HEK293 (cell line): ENCODE measurements around the gene VOPP1.

Experiments
- ZBTB1 ChIP-seq: fragments of 450-650 bp; formaldehyde crosslinking; IDR thresholded peaks from 2 replicates; pipeline ENCODE4 v1.5.1; 2016; ENCODE audit warnings: missing biosample characterization, missing genetic modification characterization
- ZBTB48 ChIP-seq: fragments of 450-650 bp; formaldehyde crosslinking; IDR thresholded peaks from 2 replicates; pipeline ENCODE4 v1.5.1; 2016; ENCODE audit warnings: missing biosample characterization, missing genetic modification characterization
- ZNF138 ChIP-seq: fragments of 450-650 bp; formaldehyde crosslinking; IDR thresholded peaks from 2 replicates; pipeline ENCODE4 v1.5.1; 2016; ENCODE audit warnings: missing biosample characterization, missing genetic modification characterization, borderline replicate concordance
- ZNF174 ChIP-seq: fragments of 450-650 bp; formaldehyde crosslinking; IDR thresholded peaks from 2 replicates; pipeline ENCODE4 v1.5.0; 2017; ENCODE audit warnings: missing biosample characterization, mild to moderate bottlenecking, missing genetic modification characterization
- ZNF354C ChIP-seq: fragments of 450-650 bp; formaldehyde crosslinking; IDR thresholded peaks from 2 replicates; pipeline ENCODE4 v1.5.1; 2016; ENCODE audit warnings: missing biosample characterization, missing genetic modification characterization, low read depth, borderline replicate concordance
- ZNF362 ChIP-seq: fragments of 450-650 bp; formaldehyde crosslinking; IDR thresholded peaks from 2 replicates; pipeline ENCODE4 v1.5.1; 2016; ENCODE audit warnings: missing biosample characterization, missing genetic modification characterization
- TF ChIP-seq, protein P1 (sequence below): fragments of 450-650 bp; IDR thresholded peaks from 2 replicates; pipeline ENCODE4 v1.5.1; 2018; ENCODE audit warnings: missing biosample characterization, mild to moderate bottlenecking, missing genetic modification characterization
- TF ChIP-seq, protein P2 (sequence below): fragments of 450-650 bp; formaldehyde crosslinking; IDR thresholded peaks from 2 replicates; pipeline ENCODE4 v1.5.1; 2016; ENCODE audit warnings: missing biosample characterization, missing genetic modification characterization
- TF ChIP-seq, protein P3 (sequence below): fragments of 450-650 bp; formaldehyde crosslinking; IDR thresholded peaks from 2 replicates; pipeline ENCODE4 v1.5.1; 2016; ENCODE audit warnings: missing biosample characterization, missing genetic modification characterization

DNA sequence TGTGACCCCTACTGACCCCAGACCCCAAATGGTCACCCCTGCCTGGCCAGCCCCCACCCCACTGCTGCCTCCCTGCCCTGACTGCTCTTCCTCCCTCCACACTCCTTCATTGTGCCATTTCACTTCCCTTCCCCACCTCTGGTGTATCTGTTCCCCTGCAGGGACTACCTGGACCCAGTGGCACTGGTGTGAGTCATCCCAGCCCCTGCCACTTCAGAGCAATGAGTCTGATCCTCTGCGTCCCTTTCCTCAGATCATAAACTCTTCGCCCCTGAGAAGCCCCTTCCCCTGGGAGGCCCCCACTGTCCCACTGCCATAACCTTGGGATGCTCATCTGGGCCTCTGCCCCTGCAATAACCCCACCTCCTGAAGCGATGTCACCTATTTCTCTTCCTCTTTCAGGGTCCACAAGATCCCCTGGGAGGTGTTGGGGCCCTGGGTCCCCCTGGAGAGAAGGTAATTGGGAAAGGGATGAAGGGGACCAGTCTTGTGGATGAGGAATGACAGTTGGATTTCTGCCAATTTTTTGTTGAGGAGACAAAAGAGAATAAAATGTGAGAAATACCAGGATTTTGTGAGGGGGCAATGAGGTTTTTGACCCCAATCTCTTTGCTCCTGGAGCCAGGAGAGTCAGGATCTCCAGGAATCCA is 19.1 kb upstream of the VOPP1 start:
- no peak for TF ChIP-seq ZNF354C (tag by site-specific recombination)
- TF ChIP-seq, protein P1, sequence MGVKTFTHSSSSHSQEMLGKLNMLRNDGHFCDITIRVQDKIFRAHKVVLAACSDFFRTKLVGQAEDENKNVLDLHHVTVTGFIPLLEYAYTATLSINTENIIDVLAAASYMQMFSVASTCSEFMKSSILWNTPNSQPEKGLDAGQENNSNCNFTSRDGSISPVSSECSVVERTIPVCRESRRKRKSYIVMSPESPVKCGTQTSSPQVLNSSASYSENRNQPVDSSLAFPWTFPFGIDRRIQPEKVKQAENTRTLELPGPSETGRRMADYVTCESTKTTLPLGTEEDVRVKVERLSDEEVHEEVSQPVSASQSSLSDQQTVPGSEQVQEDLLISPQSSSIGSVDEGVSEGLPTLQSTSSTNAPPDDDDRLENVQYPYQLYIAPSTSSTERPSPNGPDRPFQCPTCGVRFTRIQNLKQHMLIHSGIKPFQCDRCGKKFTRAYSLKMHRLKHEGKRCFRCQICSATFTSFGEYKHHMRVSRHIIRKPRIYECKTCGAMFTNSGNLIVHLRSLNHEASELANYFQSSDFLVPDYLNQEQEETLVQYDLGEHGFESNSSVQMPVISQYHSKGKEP: no peak
- TF ChIP-seq, protein P2, sequence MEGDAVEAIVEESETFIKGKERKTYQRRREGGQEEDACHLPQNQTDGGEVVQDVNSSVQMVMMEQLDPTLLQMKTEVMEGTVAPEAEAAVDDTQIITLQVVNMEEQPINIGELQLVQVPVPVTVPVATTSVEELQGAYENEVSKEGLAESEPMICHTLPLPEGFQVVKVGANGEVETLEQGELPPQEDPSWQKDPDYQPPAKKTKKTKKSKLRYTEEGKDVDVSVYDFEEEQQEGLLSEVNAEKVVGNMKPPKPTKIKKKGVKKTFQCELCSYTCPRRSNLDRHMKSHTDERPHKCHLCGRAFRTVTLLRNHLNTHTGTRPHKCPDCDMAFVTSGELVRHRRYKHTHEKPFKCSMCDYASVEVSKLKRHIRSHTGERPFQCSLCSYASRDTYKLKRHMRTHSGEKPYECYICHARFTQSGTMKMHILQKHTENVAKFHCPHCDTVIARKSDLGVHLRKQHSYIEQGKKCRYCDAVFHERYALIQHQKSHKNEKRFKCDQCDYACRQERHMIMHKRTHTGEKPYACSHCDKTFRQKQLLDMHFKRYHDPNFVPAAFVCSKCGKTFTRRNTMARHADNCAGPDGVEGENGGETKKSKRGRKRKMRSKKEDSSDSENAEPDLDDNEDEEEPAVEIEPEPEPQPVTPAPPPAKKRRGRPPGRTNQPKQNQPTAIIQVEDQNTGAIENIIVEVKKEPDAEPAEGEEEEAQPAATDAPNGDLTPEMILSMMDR (tag by site-specific recombination): no peak
- TF ChIP-seq ZNF174: no peak
- no peak for TF ChIP-seq ZBTB48 (tag by site-specific recombination)
- no peak for TF ChIP-seq ZNF138 (tag by site-specific recombination)
- TF ChIP-seq, protein P3, sequence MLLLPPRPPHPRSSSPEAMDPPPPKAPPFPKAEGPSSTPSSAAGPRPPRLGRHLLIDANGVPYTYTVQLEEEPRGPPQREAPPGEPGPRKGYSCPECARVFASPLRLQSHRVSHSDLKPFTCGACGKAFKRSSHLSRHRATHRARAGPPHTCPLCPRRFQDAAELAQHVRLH (tag by site-specific recombination): no peak
- TF ChIP-seq ZBTB1: no peak
- no peak for TF ChIP-seq ZNF362
